ENCODE data around the gene DNAH5.
A peak's percentile ranks its signal among the peaks of the same experiment; 100 is the strongest.

DNAH5 gene

DNA sequence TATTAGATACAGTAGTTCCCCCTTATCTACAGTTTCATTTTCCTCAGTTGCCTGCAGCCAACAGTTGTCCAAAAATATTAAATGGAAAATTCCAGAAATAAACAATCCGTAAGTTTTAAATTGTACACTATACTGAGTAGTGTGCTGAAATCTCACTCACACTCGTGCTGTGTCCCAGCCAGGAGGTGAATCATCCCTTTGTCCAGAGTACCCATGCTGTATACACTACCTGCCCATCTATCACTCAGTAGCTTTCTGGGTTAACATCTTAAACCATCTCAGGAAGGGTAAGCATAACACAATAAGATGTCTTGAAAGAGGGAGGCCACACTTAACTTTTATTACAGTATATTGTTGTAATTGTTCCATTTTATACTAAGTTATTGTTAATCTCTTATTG lies 31.7 kb upstream of the DNAH5 start:
- Mint-ChIP-seq H3K27ac (no peak overlapping the region), H3K4me3 (no peak overlapping the region), H3K9me3 (peaks cover 3% of the 10 kb centered on the region), H3K4me1 (no peaks in the 10 kb centered on the region), H3K36me3 (ENCODE audit: low read depth) (no peaks in the 10 kb centered on the region), H3K27me3 (ENCODE audit: low read depth, poor library complexity) (peaks cover 17% of the 10 kb centered on the region)
- DNase-seq, result no peak
- TF ChIP-seq, protein P1, sequence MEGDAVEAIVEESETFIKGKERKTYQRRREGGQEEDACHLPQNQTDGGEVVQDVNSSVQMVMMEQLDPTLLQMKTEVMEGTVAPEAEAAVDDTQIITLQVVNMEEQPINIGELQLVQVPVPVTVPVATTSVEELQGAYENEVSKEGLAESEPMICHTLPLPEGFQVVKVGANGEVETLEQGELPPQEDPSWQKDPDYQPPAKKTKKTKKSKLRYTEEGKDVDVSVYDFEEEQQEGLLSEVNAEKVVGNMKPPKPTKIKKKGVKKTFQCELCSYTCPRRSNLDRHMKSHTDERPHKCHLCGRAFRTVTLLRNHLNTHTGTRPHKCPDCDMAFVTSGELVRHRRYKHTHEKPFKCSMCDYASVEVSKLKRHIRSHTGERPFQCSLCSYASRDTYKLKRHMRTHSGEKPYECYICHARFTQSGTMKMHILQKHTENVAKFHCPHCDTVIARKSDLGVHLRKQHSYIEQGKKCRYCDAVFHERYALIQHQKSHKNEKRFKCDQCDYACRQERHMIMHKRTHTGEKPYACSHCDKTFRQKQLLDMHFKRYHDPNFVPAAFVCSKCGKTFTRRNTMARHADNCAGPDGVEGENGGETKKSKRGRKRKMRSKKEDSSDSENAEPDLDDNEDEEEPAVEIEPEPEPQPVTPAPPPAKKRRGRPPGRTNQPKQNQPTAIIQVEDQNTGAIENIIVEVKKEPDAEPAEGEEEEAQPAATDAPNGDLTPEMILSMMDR (IDR thresholded peaks at IDR 0.05), result no peak

DNA sequence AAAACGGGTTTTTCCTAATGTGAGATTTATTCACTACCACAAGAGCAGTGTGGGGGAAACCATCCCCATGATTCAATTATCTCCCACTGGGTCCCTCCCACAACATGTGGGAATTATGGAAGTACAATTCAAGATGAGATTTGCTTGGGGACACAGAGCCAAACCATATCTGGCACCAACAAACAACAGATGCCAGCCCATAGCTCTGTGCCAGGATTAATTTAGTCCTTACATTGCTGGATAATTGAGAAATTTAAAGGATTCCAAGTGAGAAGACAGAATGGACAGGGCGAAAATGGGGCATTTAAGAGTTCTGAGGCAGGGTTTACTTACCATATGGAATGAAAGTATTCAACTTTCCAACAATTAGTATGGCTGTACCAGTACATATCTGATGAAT lies 30.8 kb upstream of the DNAH5 start:
- H3K9me3 Mint-ChIP-seq, result peaks cover 11% of the 10 kb centered on the region
- H3K4me1 Mint-ChIP-seq, result no peaks in the 10 kb centered on the region
- H3K27ac Mint-ChIP-seq, result no peak overlapping the region
- TF ChIP-seq, protein P1 (IDR thresholded peaks at IDR 0.05), result no peak
- peaks cover 12% of the 10 kb centered on the region for H3K27me3 Mint-ChIP-seq (ENCODE audit: low read depth, poor library complexity)
- no peak overlapping the region for H3K4me3 Mint-ChIP-seq
- no peak for DNase-seq
- H3K36me3 Mint-ChIP-seq (ENCODE audit: low read depth), result no peaks in the 10 kb centered on the region

DNA sequence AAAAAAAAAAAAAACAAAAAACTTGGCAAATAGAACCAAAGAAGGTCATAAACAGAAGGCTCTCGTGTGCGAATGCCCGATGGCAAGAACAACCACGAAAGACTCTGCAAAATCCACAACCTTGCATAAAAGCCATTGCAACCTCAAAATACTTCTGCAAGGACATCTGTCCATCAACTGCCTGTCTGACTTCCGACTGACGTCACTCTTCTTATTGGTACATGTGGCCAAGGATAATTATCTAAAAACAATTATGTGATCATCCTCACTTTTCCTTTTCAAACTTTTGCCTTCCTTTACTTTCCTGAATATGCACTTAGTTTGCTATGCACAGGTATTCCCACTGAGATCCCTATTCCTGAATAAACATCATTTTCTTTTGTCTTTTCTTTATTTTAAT lies 29.2 kb upstream of the DNAH5 start:
- Mint-ChIP-seq H3K36me3 (ENCODE audit: low read depth) (no peaks in the 10 kb centered on the region), H3K9me3 (peaks cover 18% of the 10 kb centered on the region), H3K27ac (no peak overlapping the region), H3K27me3 (ENCODE audit: low read depth, poor library complexity) (peaks cover 12% of the 10 kb centered on the region), H3K4me3 (no peak overlapping the region), H3K4me1 (no peaks in the 10 kb centered on the region)
- TF ChIP-seq, protein P1 (IDR thresholded peaks at IDR 0.05), result no peak
- DNase-seq, result no peak

DNA sequence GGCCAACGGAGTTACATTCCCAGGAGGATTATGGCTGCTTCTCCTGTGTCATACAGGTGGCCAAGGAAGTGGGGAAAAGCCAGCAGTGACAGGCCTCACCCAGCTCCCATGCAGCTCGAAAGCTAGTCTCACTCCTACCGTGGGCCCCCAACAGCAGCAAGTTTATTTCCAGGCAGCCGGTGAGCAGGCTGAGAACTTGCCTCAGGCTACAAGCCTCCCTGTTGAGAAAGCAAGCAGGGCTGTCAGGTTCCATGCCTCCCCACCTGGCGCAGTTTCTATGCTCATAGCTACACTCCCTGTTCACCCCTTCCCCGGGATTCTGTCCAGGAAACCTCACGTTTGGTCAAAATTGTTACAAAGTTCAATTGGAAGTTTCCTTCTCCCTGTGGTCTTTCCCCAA lies 27.5 kb upstream of the DNAH5 start:
- TF ChIP-seq, protein P1 (IDR thresholded peaks at IDR 0.05), result no peak
- DNase-seq, result no peak
- H3K27ac Mint-ChIP-seq, result no peak overlapping the region

DNA sequence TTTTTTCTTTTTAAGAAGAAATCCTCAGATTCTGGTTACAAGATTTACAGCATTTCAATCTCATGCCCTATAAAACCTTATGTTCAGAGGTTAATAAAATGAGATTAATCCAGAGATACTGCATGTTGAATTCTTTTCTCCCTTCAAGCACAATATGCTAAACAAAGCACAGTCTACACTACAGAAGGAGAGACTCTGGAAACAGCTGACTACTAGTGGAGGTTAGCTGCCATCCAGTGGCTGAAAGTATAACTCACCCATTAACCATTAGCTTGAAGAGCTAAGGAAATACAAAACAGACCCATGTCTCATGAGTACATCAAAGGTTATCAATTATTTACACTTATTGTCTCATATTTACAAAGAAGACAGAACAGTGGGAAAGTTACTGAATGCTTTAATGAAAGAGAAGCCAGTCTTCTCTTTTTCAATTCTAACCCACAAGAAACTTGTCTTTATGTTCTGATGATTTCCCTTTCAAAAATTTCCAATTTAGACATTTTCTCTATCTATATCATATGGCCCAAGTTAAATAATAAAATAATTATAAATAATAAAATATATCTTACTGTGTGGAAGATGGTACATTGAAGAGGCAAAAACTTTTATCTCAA lies 12.7 kb upstream of the DNAH5 start:
- Mint-ChIP-seq H3K36me3 (ENCODE audit: low read depth) (no peaks in the 10 kb centered on the region), H3K4me3 (no peak overlapping the region), H3K9me3 (no peaks in the 10 kb centered on the region), H3K4me1 (no peaks in the 10 kb centered on the region), H3K27ac (no peak overlapping the region), H3K27me3 (ENCODE audit: low read depth, poor library complexity) (no peaks in the 10 kb centered on the region)
- TF ChIP-seq, protein P1 (IDR thresholded peaks at IDR 0.05), result peak; percentile 72
- peak; percentile 42 for DNase-seq

More for the DNA sequence above, 27.5 kb upstream of the DNAH5 start:
- no peak overlapping the region for H3K4me3 Mint-ChIP-seq
- H3K4me1 Mint-ChIP-seq, result no peaks in the 10 kb centered on the region
- no peaks in the 10 kb centered on the region for H3K36me3 Mint-ChIP-seq (ENCODE audit: low read depth)
- peaks cover 31% of the 10 kb centered on the region for H3K9me3 Mint-ChIP-seq
- H3K27me3 Mint-ChIP-seq (ENCODE audit: low read depth, poor library complexity), result peaks cover 6% of the 10 kb centered on the region

DNA sequence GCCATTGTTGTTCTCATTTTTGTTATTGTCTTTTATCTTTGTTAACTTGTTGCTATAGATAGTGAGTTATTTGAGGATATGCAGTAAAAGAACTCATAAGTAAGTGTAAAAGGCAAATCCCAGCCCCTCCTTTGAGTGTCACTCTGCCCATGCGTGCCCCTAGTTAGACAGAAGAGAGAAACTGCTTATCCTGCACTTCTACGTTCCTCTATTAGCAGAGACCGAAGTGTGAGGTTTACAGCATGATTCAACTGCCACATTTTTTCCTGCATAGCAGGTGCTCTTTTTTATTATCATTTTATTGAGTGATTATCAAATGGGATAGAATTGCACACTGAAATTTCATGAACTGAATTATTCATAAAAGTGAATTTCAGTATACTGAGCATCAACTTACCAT lies 12.0 kb upstream of the DNAH5 start:
- Mint-ChIP-seq H3K36me3 (ENCODE audit: low read depth) (no peaks in the 10 kb centered on the region), H3K9me3 (no peaks in the 10 kb centered on the region), H3K27me3 (ENCODE audit: low read depth, poor library complexity) (no peaks in the 10 kb centered on the region), H3K4me1 (no peaks in the 10 kb centered on the region), H3K4me3 (no peak overlapping the region), H3K27ac (no peak overlapping the region)
- TF ChIP-seq, protein P1 (IDR thresholded peaks at IDR 0.05), result no peak
- no peak for DNase-seq
